IPS DF 19.7 (cell line): ENCODE results near the gene FGD5.
A peak's percentile ranks its signal among the peaks of the same experiment; 100 is the strongest.

Source experiments
- DNase-seq: peaks from one replicate; pipeline ENCODE4 v3.0.0-alpha.2; 2013; ENCODE audit warnings: low read depth, low spot score

The FGD5 gene

GRCh38 chr3:14926592-14926991 is 107.8 kb downstream of the FGD5 start:
- DNase-seq = no peak

- no peak for DNase-seq
Measured at GRCh38 chr3:14927308-14927707, 108.5 kb downstream of the FGD5 start.

- no peak for DNase-seq
Measured at GRCh38 chr3:14929310-14930074, 110.7 kb downstream of the FGD5 start.

- DNase-seq = no peak
Measured at GRCh38 chr3:14933820-14934425, 115.2 kb downstream of the FGD5 start.

- DNase-seq = no peak
Measured at GRCh38 chr3:14935592-14936345, 117.0 kb downstream of the FGD5 start.

- DNase-seq = no peak
Measured at GRCh38 chr3:14938954-14939353, 120.2 kb downstream of the FGD5 start.

- no peak for DNase-seq
Measured at GRCh38 chr3:14941871-14942270, 123.1 kb downstream of the FGD5 start.

- DNase-seq = no peak
Measured at GRCh38 chr3:14943042-14943441, 124.3 kb downstream of the FGD5 start.

GRCh38 chr3:14946236-14946635 is 127.5 kb downstream of the FGD5 start:
- DNase-seq = no peak

- no peak for DNase-seq
Measured at GRCh38 chr3:14946739-14947099, 128.0 kb downstream of the FGD5 start.

- no peak for DNase-seq
Measured at GRCh38 chr3:14947100-14947885, 128.5 kb downstream of the FGD5 start, which contains the start of gene NR2C2. TSS of gene NR2C2 (plus strand) at chr3:14947583. CDS start at chr3:15003915, 56,332 bp downstream.

- peak; percentile 61 for DNase-seq
Measured at GRCh38 chr3:14947886-14948608, 129.3 kb downstream of the FGD5 start.

GRCh38 chr3:14948609-14949038 is 129.9 kb downstream of the FGD5 start:
- DNase-seq = no peak

- DNase-seq = no peak
Measured at GRCh38 chr3:14949126-14949525, 130.4 kb downstream of the FGD5 start.

- no peak for DNase-seq
Measured at GRCh38 chr3:14950274-14950673, 131.5 kb downstream of the FGD5 start.

- no peak for DNase-seq
Measured at GRCh38 chr3:14957153-14957552, 138.4 kb downstream of the FGD5 start.

GRCh38 chr3:14957925-14958324 is 139.2 kb downstream of the FGD5 start:
- no peak for DNase-seq

- DNase-seq = no peak
Measured at GRCh38 chr3:14959359-14959943, 140.7 kb downstream of the FGD5 start.

- DNase-seq = no peak
Measured at GRCh38 chr3:14962762-14963161, 144.0 kb downstream of the FGD5 start.

GRCh38 chr3:14967285-14967684 is 148.5 kb downstream of the FGD5 start:
- no peak for DNase-seq

GRCh38 chr3:14969671-14970070 is 150.9 kb downstream of the FGD5 start:
- DNase-seq = no peak
